ENCODE results near the gene ENDOU. TPM values are rescaled to one million over a fixed set of nuclear protein-coding genes. Genes with fewer than 3 reads are reported as not detected.
A peak's percentile ranks its signal among the peaks of the same experiment; 100 is the strongest.

Gene ENDOU
- total RNA-seq, 2 experiments from 2014 or later: 0.19 TPM; not detected in 1

- peak overlapping the region; percentile 95 for H3K4me2 ChIP-seq (ENCODE audit: low read length)
- 0 out of 2 replicates have a peak, but pooled peaks cover 5% of the 10 kb centered on the region for H4K20me1 ChIP-seq (ENCODE audit: insufficient read depth, low read length)
- BruUV-seq (replicated peaks): no TSS peak
These were observed 17.9 kb downstream of the ENDOU start for GRCh38 chr12:47707355-47707754.

GRCh38 chr12:47705566-47706425 lies 19.5 kb downstream of the ENDOU start, which contains the start of gene RPAP3:
TSS of gene RPAP3 (minus strand) at chr12:47706030. CDS start at chr12:47702840, 3,190 bp downstream.
- DNase-seq (ENCODE audit: low spot score): peak; percentile 97
- Histone ChIP-seq H4K20me1 (ENCODE audit: insufficient read depth, low read length) (0 out of 2 replicates have a peak, but pooled peaks cover 5% of the 10 kb centered on the region), H3K36me3 (ENCODE audit: insufficient read depth, low read length) (peaks cover 23% of the 10 kb centered on the region), H3K4me3 (ENCODE audit: low read depth, low read length, poor library complexity, severe bottlenecking) (peak within 1 kb of the TSS; percentile 86), H3K4me2 (ENCODE audit: low read length) (peak within 1 kb of the TSS; percentile 95), H2AFZ (ENCODE audit: low read length) (peak within 1 kb of the TSS; percentile 79), H3K4me1 (ENCODE audit: insufficient read depth, low read length, poor library complexity, severe bottlenecking) (peaks cover 54% of the 10 kb centered on the region), H3K9me2 (ENCODE audit: insufficient read depth, low read length) (no peaks in the 10 kb centered on the region), H3K27ac (ENCODE audit: low read depth, low read length, poor library complexity, severe bottlenecking) (peak within 1 kb of the TSS; percentile 83), H3K9me3 (ENCODE audit: low read length) (no peaks in the 10 kb centered on the region), H3K79me2 (ENCODE audit: insufficient read depth, low read depth, low read length) (peaks cover 70% of the 10 kb centered on the region)
- no TSS peak for BruUV-seq (replicated peaks)
- ChIA-PET POLR2A (interaction anchor here (0.5 to 3.1 kb wide), 8 partner anchors 10 to 431 kb away, joined by 3 to 10 read pairs (median 4); partner anchors contain the start of gene ENDOU), CTCF (ENCODE audit: unreplicated experiment) (interaction anchor here (0.5 to 0.7 kb wide), 2 partner anchors 35 to 199 kb away, joined by 3 read pairs; no protein-coding TSS in a partner anchor)
- TF ChIP-seq EZH2phosphoT487 (IDR thresholded peaks at IDR 0.05; ENCODE audit: borderline replicate concordance, low read depth, low read length) (no peak), CTCF (conservative IDR thresholded peaks at IDR 0.05; ENCODE audit: low read length) (peak; percentile 74)
- intact Hi-C loops (cut with micrococcal nuclease; ENCODE audit: unreplicated experiment): loop anchor here (2.0 to 5.0 kb wide), 3 partner anchors 257 to 489 kb away; partner anchors contain the start of genes ASB8 and TMEM106C

More at GRCh38 chr12:47707355-47707754, 17.9 kb downstream of the ENDOU start:
- TF ChIP-seq EZH2phosphoT487 (IDR thresholded peaks at IDR 0.05; ENCODE audit: borderline replicate concordance, low read depth, low read length): no peak
- TF ChIP-seq CTCF (conservative IDR thresholded peaks at IDR 0.05; ENCODE audit: low read length): no peak
- POLR2A ChIA-PET: interaction anchor here (0.5 to 3.1 kb wide), 11 partner anchors 12 to 1916 kb away, joined by 3 to 10 read pairs (median 4); partner anchors contain the start of genes PCED1B, PRPF40B and SLC48A1
- peaks cover 12% of the 10 kb centered on the region for H3K36me3 ChIP-seq (ENCODE audit: insufficient read depth, low read length)
- H3K9me2 ChIP-seq (ENCODE audit: insufficient read depth, low read length): no peaks in the 10 kb centered on the region
- peaks cover 55% of the 10 kb centered on the region for H3K79me2 ChIP-seq (ENCODE audit: insufficient read depth, low read depth, low read length)
- H2AFZ ChIP-seq (ENCODE audit: low read length): peak overlapping the region; percentile 53; the same call in 1 of the 2 replicates
- CTCF ChIA-PET (ENCODE audit: unreplicated experiment): interaction anchor here (0.6 to 1.8 kb wide), 4 partner anchors 9 to 111 kb away, joined by 3 to 6 read pairs (median 3); no protein-coding TSS in a partner anchor
- H3K4me3 ChIP-seq (ENCODE audit: low read depth, low read length, poor library complexity, severe bottlenecking): peak overlapping the region; percentile 86
- DNase-seq (ENCODE audit: low spot score): no peak
- peaks cover 54% of the 10 kb centered on the region for H3K4me1 ChIP-seq (ENCODE audit: insufficient read depth, low read length, poor library complexity, severe bottlenecking)
- intact Hi-C loops (cut with micrococcal nuclease; ENCODE audit: unreplicated experiment): loop anchor here (2.0 to 5.0 kb wide), 3 partner anchors 255 to 491 kb away; partner anchors contain the start of genes ASB8 and TMEM106C
- peak overlapping the region; percentile 83 for H3K27ac ChIP-seq (ENCODE audit: low read depth, low read length, poor library complexity, severe bottlenecking)
- no peaks in the 10 kb centered on the region for H3K9me3 ChIP-seq (ENCODE audit: low read length)
